ENCODE data around the gene FER1L5. TPM values are rescaled to one million over a fixed set of nuclear protein-coding genes. Genes with fewer than 3 reads are reported as not detected.

FER1L5 gene
- total RNA-seq, 1 experiment from 2014 or later = 0.91 TPM

- TF ChIP-seq REST (IDR thresholded peaks at IDR 0.05; ENCODE audit: low read depth) = no peak
- TF ChIP-seq JUND (IDR thresholded peaks at IDR 0.05) = no peak
- TF ChIP-seq EZH2 (IDR thresholded peaks at IDR 0.05) = no peak
Measured at GRCh38 chr2:96688649-96689430, 46.3 kb downstream of the FER1L5 start (continued).

GRCh38 chr2:96689431-96689991 is 46.9 kb downstream of the FER1L5 start:
- Histone ChIP-seq H3K9me3 (ENCODE audit: control insufficient read depth in 1 of 2, insufficient read depth in 1 of 2, low read depth in 1 of 2, low read length in 2 of 2) (no peaks in the 10 kb centered on the region), H3K9me2 (ENCODE audit: insufficient read depth) (no peaks in the 10 kb centered on the region), H3K9ac (ENCODE audit: low read length) (no peak overlapping the region), H3K4me2 (ENCODE audit: low read length) (no peak overlapping the region), H3K4me1 (ENCODE audit: control insufficient read depth in 1 of 2, insufficient read depth in 2 of 2, low read length in 2 of 2) (no peaks in the 10 kb centered on the region), H3K4me3 (replicated peaks in 1 of 2; ENCODE audit: low read depth in 1 of 2, low read length in 2 of 2) (no peak overlapping the region), H3K27ac (ENCODE audit: low read depth, low read length) (no peak overlapping the region), H3K79me2 (ENCODE audit: insufficient read depth, low read length) (no peaks in the 10 kb centered on the region), H3K36me3 (ENCODE audit: control insufficient read depth in 1 of 2, insufficient read depth in 2 of 2, low read length in 2 of 2) (no peaks in the 10 kb centered on the region), H4K20me1 (ENCODE audit: insufficient read depth) (no peaks in the 10 kb centered on the region), H3K27me3 (ENCODE audit: insufficient read depth, low read length) (no peaks in the 10 kb centered on the region), H2AFZ (ENCODE audit: low read depth, low read length, poor library complexity, severe bottlenecking) (no peak overlapping the region)
- ChIA-PET POLR2A (no interaction called here), CTCF (no interaction called here), RAD21 (ENCODE audit: low non-redundant PET in 1 of 2, low total read pairs in 2 of 2, uncharacterized antibody in 2 of 2, unreplicated experiment in 2 of 2) (no interaction called here)
- no peak for DNase-seq (ENCODE audit: low read depth, low spot score)
- intact Hi-C loops (cut with micrococcal nuclease) = no loop called here
- no TSS peak for BruUV-seq (replicated peaks)
- ATAC-seq = no peak
- TF ChIP-seq REST (IDR thresholded peaks at IDR 0.05; ENCODE audit: low read depth) (no peak), EZH2 (IDR thresholded peaks at IDR 0.05) (no peak), CBX3 (IDR thresholded peaks at IDR 0.05; ENCODE audit: low read depth) (no peak), CTCF (IDR thresholded peaks at IDR 0.05 in 2 of 3, conservative IDR thresholded peaks at IDR 0.05 in 1 of 3; ENCODE audit: borderline replicate concordance in 1 of 3, insufficient read depth in 1 of 3, low read depth in 2 of 3, low read length in 2 of 3) (no peak), ZNF274 (IDR thresholded peaks at IDR 0.05; ENCODE audit: low read depth, low read length) (no peak), FOSL1 (IDR thresholded peaks at IDR 0.05; ENCODE audit: low read depth) (no peak), ATF3 (IDR thresholded peaks at IDR 0.05) (no peak), EZH2phosphoT487 (IDR thresholded peaks at IDR 0.05; ENCODE audit: borderline replicate concordance) (no peak), ZFX (IDR thresholded peaks at IDR 0.05) (no peak), POLR2AphosphoS5 (IDR thresholded peaks at IDR 0.05; ENCODE audit: low read depth, low read length) (no peak), SIN3A (IDR thresholded peaks at IDR 0.05; ENCODE audit: low read depth) (no peak), YY1 (IDR thresholded peaks at IDR 0.05; ENCODE audit: extremely low read depth, insufficient replicate concordance, low read depth, low read length) (no peak), JUND (IDR thresholded peaks at IDR 0.05) (no peak), ELF1 (IDR thresholded peaks at IDR 0.05; ENCODE audit: borderline replicate concordance, low read depth) (no peak)
